Parathyroid adenoma (tissue), 2 donors: ENCODE data around the gene NKAIN2.

Experiments used
- H2AFZ ChIP-seq: fragments of 300-600 bp; sonication (generic); one replicate; pipeline ENCODE4 v1.7.0; 2017; ENCODE audit warnings: antibody characterized with exemption, mild to moderate bottlenecking
- H3K27ac ChIP-seq: fragments of 300-600 bp; sonication (generic); one replicate; pipeline ENCODE4 v1.7.0; 2017
- H3K27me3 ChIP-seq: fragments of 300-600 bp; sonication (generic); one replicate; pipeline ENCODE4 v1.7.0; 2017; ENCODE audit warnings: low read length; ENCODE audit not compliant: control insufficient read depth, insufficient read depth
- H3K36me3 ChIP-seq: fragments of 300-600 bp; sonication (generic); one replicate; pipeline ENCODE4 v1.7.0; 2017; ENCODE audit warnings: low read length; ENCODE audit not compliant: control insufficient read depth, insufficient read depth
- H3K4me1 ChIP-seq: fragments of 300-600 bp; sonication (generic); one replicate; pipeline ENCODE4 v1.7.0; 2017; ENCODE audit warnings: control low read depth
- H3K4me2 ChIP-seq: fragments of 300-600 bp; sonication (generic); one replicate; pipeline ENCODE4 v1.7.0; 2017; ENCODE audit warnings: low read length
- H3K4me3 ChIP-seq: fragments of 300-600 bp; sonication (generic); one replicate; pipeline ENCODE4 v1.7.0; 2017; ENCODE audit warnings: low read depth, low read length
- H3K79me2 ChIP-seq: fragments of 300-600 bp; sonication (generic); one replicate; pipeline ENCODE4 v1.7.0; 2017; ENCODE audit warnings: control low read depth
- H3K9ac ChIP-seq: fragments of 300-600 bp; sonication (generic); one replicate; pipeline ENCODE4 v1.7.0; 2017; ENCODE audit warnings: mild to moderate bottlenecking
- H3K9me3 ChIP-seq: fragments of 300-600 bp; sonication (generic); one replicate; pipeline ENCODE4 v1.7.0; 2017; ENCODE audit warnings: low read length; ENCODE audit not compliant: control insufficient read depth
- TF ChIP-seq, protein P1 (sequence below): fragments of 300-600 bp; sonication (generic); IDR thresholded peaks from one replicate; pipeline ENCODE4 v1.7.0; 2017; ENCODE audit warnings: antibody characterized with exemption, mild to moderate bottlenecking
- donor health status: primary hyperparathyroidism.

The NKAIN2 gene

DNA sequence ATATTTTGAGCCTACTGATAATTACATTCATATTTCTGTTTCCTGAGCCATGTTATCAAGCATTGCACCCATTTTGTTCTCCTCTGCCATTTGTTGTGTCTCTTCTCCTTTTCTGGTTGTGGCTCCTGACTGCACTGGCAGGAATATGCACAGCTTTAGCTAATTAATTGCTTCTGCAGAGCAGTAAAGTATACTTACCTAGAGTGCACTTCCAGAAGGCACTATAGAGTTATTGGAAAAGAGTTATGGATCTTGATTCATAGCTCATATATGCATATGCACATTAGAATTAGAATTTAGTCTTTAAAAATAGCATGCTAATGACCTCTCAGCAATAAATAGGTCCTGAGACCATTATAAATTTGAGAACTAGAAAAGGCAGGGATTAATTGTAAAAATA is 262.6 kb downstream of the NKAIN2 start:
- H3K27ac ChIP-seq: no peak overlapping the region
- no peak overlapping the region for H3K4me3 ChIP-seq
- H3K9ac ChIP-seq: no peak overlapping the region
- no peaks in the 10 kb centered on the region for H3K36me3 ChIP-seq
- H3K27me3 ChIP-seq: no peaks in the 10 kb centered on the region
- no peak overlapping the region for H2AFZ ChIP-seq
- TF ChIP-seq, protein P1, sequence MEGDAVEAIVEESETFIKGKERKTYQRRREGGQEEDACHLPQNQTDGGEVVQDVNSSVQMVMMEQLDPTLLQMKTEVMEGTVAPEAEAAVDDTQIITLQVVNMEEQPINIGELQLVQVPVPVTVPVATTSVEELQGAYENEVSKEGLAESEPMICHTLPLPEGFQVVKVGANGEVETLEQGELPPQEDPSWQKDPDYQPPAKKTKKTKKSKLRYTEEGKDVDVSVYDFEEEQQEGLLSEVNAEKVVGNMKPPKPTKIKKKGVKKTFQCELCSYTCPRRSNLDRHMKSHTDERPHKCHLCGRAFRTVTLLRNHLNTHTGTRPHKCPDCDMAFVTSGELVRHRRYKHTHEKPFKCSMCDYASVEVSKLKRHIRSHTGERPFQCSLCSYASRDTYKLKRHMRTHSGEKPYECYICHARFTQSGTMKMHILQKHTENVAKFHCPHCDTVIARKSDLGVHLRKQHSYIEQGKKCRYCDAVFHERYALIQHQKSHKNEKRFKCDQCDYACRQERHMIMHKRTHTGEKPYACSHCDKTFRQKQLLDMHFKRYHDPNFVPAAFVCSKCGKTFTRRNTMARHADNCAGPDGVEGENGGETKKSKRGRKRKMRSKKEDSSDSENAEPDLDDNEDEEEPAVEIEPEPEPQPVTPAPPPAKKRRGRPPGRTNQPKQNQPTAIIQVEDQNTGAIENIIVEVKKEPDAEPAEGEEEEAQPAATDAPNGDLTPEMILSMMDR: no peak
- H3K4me1 ChIP-seq: no peaks in the 10 kb centered on the region
- no peak overlapping the region for H3K4me2 ChIP-seq
- no peaks in the 10 kb centered on the region for H3K9me3 ChIP-seq
- H3K79me2 ChIP-seq: no peaks in the 10 kb centered on the region

DNA sequence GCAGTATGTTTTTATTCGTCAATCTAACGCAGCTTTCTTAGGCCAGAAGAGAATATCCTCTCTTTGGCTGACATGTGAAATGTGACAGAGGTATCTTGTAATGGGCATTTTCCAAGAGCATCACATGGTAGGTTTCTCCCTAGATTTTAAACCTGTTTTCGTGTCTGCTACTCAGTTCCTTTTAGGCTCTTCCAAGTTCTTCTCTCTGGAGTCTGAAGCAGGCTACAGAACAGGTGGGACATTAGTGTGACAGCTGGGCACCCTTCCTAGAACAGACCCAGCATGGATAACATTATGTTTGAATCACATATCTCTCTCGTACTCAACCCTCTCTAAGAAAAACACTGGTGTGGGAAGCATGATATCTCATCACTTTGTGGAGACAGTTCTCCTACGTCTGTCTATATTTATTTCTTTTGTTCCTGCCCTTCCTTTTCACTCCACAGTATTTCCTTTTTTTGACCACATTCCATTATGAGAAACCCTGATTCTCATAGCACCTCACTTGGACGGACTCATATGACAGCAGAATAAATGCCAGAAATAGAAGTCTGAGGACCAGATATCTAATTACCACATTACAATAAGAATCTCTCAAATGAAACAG is 263.4 kb downstream of the NKAIN2 start:
- no peaks in the 10 kb centered on the region for H3K36me3 ChIP-seq
- no peak overlapping the region for H3K27ac ChIP-seq
- TF ChIP-seq, protein P1: no peak
- peaks cover 3% of the 10 kb centered on the region for H3K9me3 ChIP-seq
- no peaks in the 10 kb centered on the region for H3K27me3 ChIP-seq
- H3K4me2 ChIP-seq: no peak overlapping the region
- no peak overlapping the region for H3K4me3 ChIP-seq
- H3K79me2 ChIP-seq: no peaks in the 10 kb centered on the region
- H3K4me1 ChIP-seq: no peaks in the 10 kb centered on the region
- H2AFZ ChIP-seq: no peak overlapping the region
- no peak overlapping the region for H3K9ac ChIP-seq

GRCh38 chr6:124069230-124069950 is 265.7 kb downstream of the NKAIN2 start:
- H3K4me1 ChIP-seq: no peaks in the 10 kb centered on the region
- no peaks in the 10 kb centered on the region for H3K79me2 ChIP-seq
- peaks cover 3% of the 10 kb centered on the region for H3K9me3 ChIP-seq
- H3K27me3 ChIP-seq: no peaks in the 10 kb centered on the region
- H3K36me3 ChIP-seq: no peaks in the 10 kb centered on the region
- H3K9ac ChIP-seq: no peak overlapping the region
- H3K27ac ChIP-seq: no peak overlapping the region
- H2AFZ ChIP-seq: no peak overlapping the region
- H3K4me3 ChIP-seq: no peak overlapping the region
- TF ChIP-seq, protein P1: no peak
- no peak overlapping the region for H3K4me2 ChIP-seq

- no peak overlapping the region for H3K4me2 ChIP-seq
- TF ChIP-seq, protein P1: no peak
- H3K27ac ChIP-seq: no peak overlapping the region
Observed at GRCh38 chr6:124073021-124073420, 269.4 kb downstream of the NKAIN2 start.

More at GRCh38 chr6:124073021-124073420, 269.4 kb downstream of the NKAIN2 start:
- Histone ChIP-seq H3K9ac (no peak overlapping the region), H3K79me2 (no peaks in the 10 kb centered on the region), H3K9me3 (peaks cover 3% of the 10 kb centered on the region), H3K27me3 (no peaks in the 10 kb centered on the region), H3K36me3 (no peaks in the 10 kb centered on the region), H2AFZ (no peak overlapping the region), H3K4me1 (no peaks in the 10 kb centered on the region), H3K4me3 (no peak overlapping the region)
